Colonic mucosa (tissue), 4 donors: ENCODE results near the gene PGBD5. TPM values are rescaled to one million over a fixed set of nuclear protein-coding genes. Genes with fewer than 3 reads are reported as not detected.

Source experiments
- DNase-seq: peaks from one replicate; pipeline ENCODE4 v3.0.0-alpha.2; 2020
- H3K27ac ChIP-seq: fragments of 200-600 bp; one replicate; pipeline ENCODE4 v1.8.0; 2021
- H3K27me3 ChIP-seq: fragments of 200-600 bp; one replicate; pipeline ENCODE4 v1.8.0; 2021
- H3K36me3 ChIP-seq: fragments of 200-600 bp; one replicate; pipeline ENCODE4 v1.8.0; 2021
- H3K4me1 ChIP-seq: fragments of 200-600 bp; one replicate; pipeline ENCODE4 v1.8.0; 2021; ENCODE audit warnings: mild to moderate bottlenecking
- H3K4me3 ChIP-seq: fragments of 200-600 bp; one replicate; pipeline ENCODE4 v1.8.0; 2021
- H3K9ac ChIP-seq, 2 donors: one replicate each; pipeline ENCODE4 v1.7.0; 2013; ENCODE audit warnings: control low read depth in 2 of 2, low read depth in 2 of 2, low read length in 2 of 2
- H3K9me3 ChIP-seq: fragments of 200-600 bp; one replicate; pipeline ENCODE4 v1.8.0; 2021
- CTCF ChIP-seq: fragments of 200-600 bp; IDR thresholded peaks from one replicate; pipeline ENCODE4 v1.8.0; 2022; ENCODE audit warnings: antibody characterized with exemption, mild to moderate bottlenecking
- intact Hi-C: fragments of 100-400 bp; cut with DNase I; formaldehyde crosslinking; loops from one replicate; pipeline ENCODE4 v1.14.1; 2022
- total RNA-seq, 2 donors: library from RNA; stranded (reverse); fragmentation: NEBNext Ultra II Directional in 1 of 2; extraction: Animal tissue kit (Norgen Biotek cat#: 25700) in 1 of 2; gene quantifications; one replicate each; pipeline ENCODE4 v1.2.1, GENCODE V29; 2021
- donor health status: healthy.
- donor health status: DM: no; HTN: no; CAD: no.
- donor health status: DM: no; HTN: no; CAD: no.

Gene PGBD5
- total RNA-seq, 2 donors from 2014 or later: 6.4 to 14.8 TPM

DNA sequence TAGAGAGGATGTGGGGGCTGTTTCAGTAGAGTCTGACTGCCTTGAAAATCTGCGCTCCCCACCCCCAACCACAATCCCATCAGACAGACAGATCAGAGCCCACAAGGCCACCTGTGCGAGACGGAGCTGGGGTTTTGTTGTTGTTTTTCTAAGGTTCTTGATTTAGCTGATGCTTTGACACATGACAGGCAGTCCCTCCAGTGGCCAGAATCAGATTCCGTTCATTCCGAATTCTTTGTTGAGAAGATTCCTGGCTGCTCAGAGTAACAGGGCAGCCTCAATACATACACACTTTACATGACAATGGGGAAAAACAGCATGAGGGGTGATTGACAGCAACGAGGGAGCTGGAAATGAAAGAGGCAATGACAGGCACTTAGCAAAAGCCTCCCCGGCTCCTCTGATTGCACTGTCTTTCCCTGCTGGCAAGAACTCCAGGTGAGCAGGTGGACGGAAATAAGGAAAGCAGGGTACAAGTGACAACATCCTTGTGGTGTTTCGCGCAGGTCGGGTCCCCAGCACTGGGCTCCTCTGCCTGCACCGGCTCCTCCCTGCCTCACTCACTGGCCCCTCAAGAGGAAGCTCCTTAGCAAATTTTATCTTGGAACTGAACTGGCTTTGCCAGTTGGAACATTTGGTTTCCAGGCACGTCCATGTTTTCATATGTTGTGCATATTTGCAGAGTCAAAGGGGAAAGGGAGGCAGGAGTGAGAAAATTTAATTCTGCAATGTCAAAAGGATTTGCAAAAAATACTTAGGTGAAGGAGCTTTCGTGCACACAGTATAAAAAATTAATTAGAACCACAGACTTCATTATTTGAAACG, 148.7 kb downstream of the PGBD5 start:
- Histone ChIP-seq H3K36me3 (no peaks in the 10 kb centered on the region), H3K4me1 (peaks cover 5% of the 10 kb centered on the region)
- no peak for DNase-seq

GRCh38 chr1:230276401-230276800, 149.7 kb downstream of the PGBD5 start:
- intact Hi-C loops: no loop called here
- Histone ChIP-seq H3K27me3 (no peaks in the 10 kb centered on the region), H3K27ac (no peak overlapping the region), H3K36me3 (no peaks in the 10 kb centered on the region), H3K4me1 (peaks cover 2% of the 10 kb centered on the region), H3K9ac (no peak overlapping the region), H3K4me3 (no peak overlapping the region), H3K9me3 (no peaks in the 10 kb centered on the region)
- DNase-seq: no peak
- no peak for TF ChIP-seq CTCF

More for the DNA sequence above, 148.7 kb downstream of the PGBD5 start:
- Histone ChIP-seq H3K27me3 (no peaks in the 10 kb centered on the region), H3K9me3 (no peaks in the 10 kb centered on the region), H3K4me3 (no peak overlapping the region), H3K9ac (no peak overlapping the region), H3K27ac (no peak overlapping the region)
- no peak for TF ChIP-seq CTCF
- intact Hi-C loops: no loop called here

- no peak overlapping the region for H3K27ac ChIP-seq
Observed at GRCh38 chr1:230274254-230274653, 151.9 kb downstream of the PGBD5 start.

GRCh38 chr1:230273141-230273710, 152.9 kb downstream of the PGBD5 start:
- no peak overlapping the region for H3K27ac ChIP-seq
- intact Hi-C loops: no loop called here
- H3K36me3 ChIP-seq: no peaks in the 10 kb centered on the region
- no peaks in the 10 kb centered on the region for H3K9me3 ChIP-seq
- no peak overlapping the region for H3K9ac ChIP-seq
- no peak overlapping the region for H3K4me3 ChIP-seq
- no peak for TF ChIP-seq CTCF
- DNase-seq: no peak
- no peaks in the 10 kb centered on the region for H3K27me3 ChIP-seq
- H3K4me1 ChIP-seq: peaks cover 12% of the 10 kb centered on the region

More at GRCh38 chr1:230274254-230274653, 151.9 kb downstream of the PGBD5 start:
- Histone ChIP-seq H3K9ac (no peak overlapping the region), H3K4me3 (no peak overlapping the region), H3K4me1 (peaks cover 8% of the 10 kb centered on the region), H3K9me3 (no peaks in the 10 kb centered on the region), H3K36me3 (no peaks in the 10 kb centered on the region), H3K27me3 (no peaks in the 10 kb centered on the region)
- DNase-seq: no peak
- intact Hi-C loops: no loop called here
- no peak for TF ChIP-seq CTCF

DNA sequence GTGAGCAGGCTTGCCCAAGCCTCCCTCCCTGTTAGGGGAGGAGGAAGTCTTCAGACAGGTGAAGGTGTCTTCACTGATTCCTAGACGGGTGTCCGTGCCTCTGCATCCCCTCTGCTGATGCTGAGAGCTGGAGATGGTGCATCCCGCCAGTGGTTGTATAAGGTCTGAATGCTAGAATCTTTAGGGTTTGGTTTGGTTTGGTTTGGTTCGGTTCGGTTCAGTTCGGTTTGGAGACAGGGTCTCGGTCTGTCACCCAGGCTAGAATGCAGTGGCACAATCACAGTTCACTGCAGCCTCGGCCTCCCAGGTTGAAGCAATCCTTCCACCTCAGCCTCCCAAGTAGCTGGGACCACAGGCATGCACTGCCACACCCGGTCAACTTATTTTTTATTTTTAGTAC, 153.6 kb downstream of the PGBD5 start:
- no peak for DNase-seq
- TF ChIP-seq CTCF: no peak

More for the DNA sequence above, 153.6 kb downstream of the PGBD5 start:
- Histone ChIP-seq H3K4me3 (no peak overlapping the region), H3K27ac (no peak overlapping the region), H3K36me3 (no peaks in the 10 kb centered on the region), H3K4me1 (peaks cover 12% of the 10 kb centered on the region), H3K9me3 (no peaks in the 10 kb centered on the region), H3K27me3 (no peaks in the 10 kb centered on the region), H3K9ac (no peak overlapping the region)
- intact Hi-C loops: no loop called here
